ENCODE measurements around the gene NEDD4.

The NEDD4 gene

GRCh38 chr15:55861115-55861514 lies 132.3 kb downstream of the NEDD4 start:
- TF ChIP-seq CTCF (IDR thresholded peaks at IDR 0.05; ENCODE audit: low read depth, low read length), result no peak
- no peak for TF ChIP-seq POLR2A (IDR thresholded peaks at IDR 0.05; ENCODE audit: extremely low read depth, insufficient read length)
- TF ChIP-seq MYC (IDR thresholded peaks at IDR 0.05; ENCODE audit: low read depth, low read length), result no peak
- TF ChIP-seq, protein P1, sequence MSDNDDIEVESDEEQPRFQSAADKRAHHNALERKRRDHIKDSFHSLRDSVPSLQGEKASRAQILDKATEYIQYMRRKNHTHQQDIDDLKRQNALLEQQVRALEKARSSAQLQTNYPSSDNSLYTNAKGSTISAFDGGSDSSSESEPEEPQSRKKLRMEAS (IDR thresholded peaks at IDR 0.05; ENCODE audit: low read depth, low read length), result no peak
- no peak overlapping the region for H3K4me3 ChIP-seq (ENCODE audit: low read depth, low read length)
- DNase-seq (ENCODE audit: low read depth), result no peak

GRCh38 chr15:55860468-55860867 lies 132.9 kb downstream of the NEDD4 start:
- TF ChIP-seq CTCF (IDR thresholded peaks at IDR 0.05; ENCODE audit: low read depth, low read length) (no peak), POLR2A (IDR thresholded peaks at IDR 0.05; ENCODE audit: extremely low read depth, insufficient read length) (no peak), MYC (IDR thresholded peaks at IDR 0.05; ENCODE audit: low read depth, low read length) (no peak)
- TF ChIP-seq, protein P1 (IDR thresholded peaks at IDR 0.05; ENCODE audit: low read depth, low read length), result no peak

DNA sequence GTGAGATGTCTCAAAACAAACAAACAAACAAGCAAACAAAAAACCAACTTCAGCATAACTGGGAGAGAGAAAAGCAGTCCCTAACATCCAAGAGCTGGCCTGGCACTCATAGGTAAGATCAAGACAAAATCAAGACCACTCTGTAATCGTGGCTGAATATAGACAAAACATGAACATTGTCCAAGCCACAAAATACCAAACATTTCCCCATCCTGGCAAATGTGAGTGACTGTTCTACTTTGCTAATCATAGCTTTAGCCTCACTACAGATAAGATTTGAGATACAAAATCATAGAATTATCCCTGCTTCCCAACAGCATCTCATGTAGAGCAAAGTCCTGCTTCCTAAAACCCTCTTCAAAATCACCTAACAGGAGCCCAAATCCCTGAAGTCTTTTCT lies 133.7 kb downstream of the NEDD4 start:
- TF ChIP-seq CTCF (IDR thresholded peaks at IDR 0.05; ENCODE audit: low read depth, low read length), result no peak
- TF ChIP-seq POLR2A (IDR thresholded peaks at IDR 0.05; ENCODE audit: extremely low read depth, insufficient read length), result no peak
- no peak for TF ChIP-seq MYC (IDR thresholded peaks at IDR 0.05; ENCODE audit: low read depth, low read length)
- TF ChIP-seq, protein P1 (IDR thresholded peaks at IDR 0.05; ENCODE audit: low read depth, low read length), result no peak
- DNase-seq (ENCODE audit: low read depth), result no peak
- H3K4me3 ChIP-seq (ENCODE audit: low read depth, low read length), result no peak overlapping the region

More at GRCh38 chr15:55860468-55860867, 132.9 kb downstream of the NEDD4 start:
- no peak for DNase-seq (ENCODE audit: low read depth)
- H3K4me3 ChIP-seq (ENCODE audit: low read depth, low read length), result no peak overlapping the region

GRCh38 chr15:55858661-55859060 lies 134.8 kb downstream of the NEDD4 start:
- no peak overlapping the region for H3K4me3 ChIP-seq (ENCODE audit: low read depth, low read length)
- no peak for DNase-seq (ENCODE audit: low read depth)
- TF ChIP-seq CTCF (IDR thresholded peaks at IDR 0.05; ENCODE audit: low read depth, low read length), result no peak
- TF ChIP-seq, protein P1 (IDR thresholded peaks at IDR 0.05; ENCODE audit: low read depth, low read length), result no peak
- TF ChIP-seq POLR2A (IDR thresholded peaks at IDR 0.05; ENCODE audit: extremely low read depth, insufficient read length), result no peak
- no peak for TF ChIP-seq MYC (IDR thresholded peaks at IDR 0.05; ENCODE audit: low read depth, low read length)

DNA sequence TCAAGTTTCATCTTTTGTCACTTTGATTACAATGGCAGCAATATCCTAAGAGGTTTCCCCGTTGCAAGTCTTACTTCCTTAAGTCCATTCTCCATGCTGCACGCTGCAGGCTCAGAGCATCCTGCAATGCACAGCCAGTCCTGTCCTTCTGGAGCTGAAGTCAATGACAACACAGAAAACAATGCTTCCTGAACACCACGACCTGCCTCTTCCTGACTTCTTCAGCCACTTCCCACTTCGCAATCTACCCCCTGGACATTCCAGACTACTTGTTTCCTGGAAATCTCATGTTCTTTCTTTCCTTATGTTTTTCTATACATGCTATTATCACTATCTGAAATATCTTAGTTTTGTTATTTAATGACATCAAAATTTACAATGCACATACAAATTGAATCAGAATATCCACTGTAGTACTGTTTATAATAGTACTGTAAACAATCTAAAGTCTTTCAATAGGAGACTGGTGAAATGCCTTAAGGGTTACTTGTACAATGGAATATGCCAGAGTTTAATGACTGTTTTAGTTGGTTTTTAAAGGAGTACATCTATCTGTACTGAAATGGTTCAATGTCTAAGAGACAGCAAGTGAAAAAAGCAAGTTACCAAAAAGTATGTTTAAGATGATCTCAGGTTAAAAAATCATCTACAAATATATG lies 136.8 kb downstream of the NEDD4 start:
- TF ChIP-seq, protein P1 (IDR thresholded peaks at IDR 0.05; ENCODE audit: low read depth, low read length), result no peak
- no peak for TF ChIP-seq POLR2A (IDR thresholded peaks at IDR 0.05; ENCODE audit: extremely low read depth, insufficient read length)
- no peak for DNase-seq (ENCODE audit: low read depth)
- H3K4me3 ChIP-seq (ENCODE audit: low read depth, low read length), result no peak overlapping the region

DNA sequence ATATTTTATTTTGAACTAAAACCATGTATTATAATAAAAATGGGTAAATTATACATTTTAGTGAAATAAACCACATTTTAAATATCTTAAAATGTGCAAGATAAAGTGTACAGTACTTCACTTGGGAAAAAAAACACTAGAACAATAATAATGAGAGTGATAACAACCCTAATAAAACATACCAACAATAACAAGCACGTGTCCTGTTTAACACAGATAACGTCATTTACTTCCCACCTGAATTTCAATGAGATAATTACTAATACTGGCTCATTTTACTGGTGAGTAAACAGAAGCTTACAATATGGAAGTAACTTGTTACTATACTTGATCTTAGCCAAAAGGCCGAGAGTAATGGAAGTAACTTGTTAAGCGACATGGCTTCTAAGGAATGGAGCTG lies 140.3 kb downstream of the NEDD4 start:
- no peak overlapping the region for H3K4me3 ChIP-seq (ENCODE audit: low read depth, low read length)
- no peak for TF ChIP-seq POLR2A (IDR thresholded peaks at IDR 0.05; ENCODE audit: extremely low read depth, insufficient read length)
- TF ChIP-seq, protein P1 (IDR thresholded peaks at IDR 0.05; ENCODE audit: low read depth, low read length), result no peak
- no peak for TF ChIP-seq MYC (IDR thresholded peaks at IDR 0.05; ENCODE audit: low read depth, low read length)
- TF ChIP-seq CTCF (IDR thresholded peaks at IDR 0.05; ENCODE audit: low read depth, low read length), result no peak
- DNase-seq (ENCODE audit: low read depth), result no peak

All from NB4 (cell line).